Activated CD4-positive, alpha-beta T cell treated with anti-CD3 and anti-CD28 coated beads for 36 hours (primary cell): ENCODE results near the gene PAFAH1B2. TPM values are rescaled to one million over a fixed set of nuclear protein-coding genes. Genes with fewer than 3 reads are reported as not detected.
A peak's percentile ranks its signal among the peaks of the same experiment; 100 is the strongest.
"Not testable (repeated sequence)": the region's sequence is repeated elsewhere in the genome, so short reads cannot be mapped to it uniquely, and the experiment has no call there.

Experiments used
- ATAC-seq: fragments of 200-7000 bp; cut with Tn5 transposase; one replicate; pipeline ENCODE4 v1.10.0; 2021; ENCODE audit warnings: mild to moderate bottlenecking, moderate library complexity
- CTCF ChIA-PET: fragments of 350-600 bp; sonication (Branson Sonifier 250); formaldehyde crosslinking; loops from one replicate; lab custom pipeline; 2021; ENCODE audit warnings: antibody characterized with exemption; lab: Charles Lee
- POLR2A ChIA-PET: fragments of 350-600 bp; sonication (Branson Sonifier 250); formaldehyde crosslinking; loops from one replicate; lab custom pipeline; 2021; ENCODE audit warnings: antibody characterized with exemption, inconsistent platforms; lab: Charles Lee
- DNase-seq: peaks from one replicate; pipeline ENCODE4 v3.0.0-alpha.2; 2020
- H3K27ac Mint-ChIP-seq: one replicate; pipeline ENCODE4 v1.8.0; 2021; ENCODE audit warnings: mixed read lengths
- H3K27me3 Mint-ChIP-seq: one replicate; pipeline ENCODE4 v1.8.0; 2021; ENCODE audit warnings: mixed read lengths
- H3K36me3 Mint-ChIP-seq: one replicate; pipeline ENCODE4 v1.8.0; 2021; ENCODE audit warnings: low read depth, mixed read lengths
- H3K4me1 Mint-ChIP-seq: one replicate; pipeline ENCODE4 v1.8.0; 2021; ENCODE audit warnings: mixed read lengths
- H3K4me3 Mint-ChIP-seq: one replicate; pipeline ENCODE4 v1.8.0; 2021; ENCODE audit warnings: mild to moderate bottlenecking, moderate library complexity, mixed read lengths
- H3K9me3 Mint-ChIP-seq: one replicate; pipeline ENCODE4 v1.8.0; 2021; ENCODE audit warnings: low read depth, mixed read lengths
- intact Hi-C, 2 experiments: fragments of 100-400 bp; cut with DNase I in 1 of 2; cut with micrococcal nuclease in 1 of 2; formaldehyde crosslinking; loops; one replicate each; pipeline versions ENCODE4 v1.14.2 to v1.15.1; 2022 to 2024; cut with DNase I, micrococcal nuclease
- total RNA-seq, 2 experiments: library from RNA; stranded (reverse); gene quantifications; one replicate each; pipeline ENCODE4 v1.2.3, GENCODE V29; 2021

The PAFAH1B2 gene
- total RNA-seq, 2 experiments from 2014 or later, result 44.8 to 57.5 TPM

- Mint-ChIP-seq H3K9me3 (no peaks in the 10 kb centered on the region), H3K4me3 (no peak overlapping the region), H3K36me3 (no peaks in the 10 kb centered on the region), H3K4me1 (no peaks in the 10 kb centered on the region), H3K27me3 (no peaks in the 10 kb centered on the region), H3K27ac (no peak overlapping the region)
- ATAC-seq (no peak), DNase-seq (no peak)
- ChIA-PET POLR2A (no interaction called here), CTCF (interaction anchor here (0.7 to 1.2 kb wide), 2 partner anchors 52 to 336 kb away, joined by 3 to 5 read pairs; partner anchors contain the start of gene APOA5)
- intact Hi-C loops, result no loop called here
Measured at GRCh38 chr11:117127171-117127901, 16.8 kb upstream of the PAFAH1B2 start.

- Mint-ChIP-seq H3K36me3 (no peaks in the 10 kb centered on the region), H3K27me3 (peaks cover 3% of the 10 kb centered on the region), H3K4me3 (no peak overlapping the region), H3K27ac (no peak overlapping the region), H3K4me1 (no peaks in the 10 kb centered on the region), H3K9me3 (no peaks in the 10 kb centered on the region)
- intact Hi-C loops, result no loop called here
- ATAC-seq (no peak), DNase-seq (no peak)
- POLR2A ChIA-PET, result no interaction called here
- CTCF ChIA-PET, result interaction anchor here (1.2 kb wide), 1 partner anchor 337 kb away, joined by 3 read pairs; the partner anchor contains the start of gene APOA5
Measured at GRCh38 chr11:117128289-117128688, 15.8 kb upstream of the PAFAH1B2 start.

- DNase-seq, H3K27me3 Mint-ChIP-seq, H3K4me1 Mint-ChIP-seq, intact Hi-C loops, ATAC-seq, H3K9me3 Mint-ChIP-seq, H3K4me3 Mint-ChIP-seq, H3K36me3 Mint-ChIP-seq, H3K27ac Mint-ChIP-seq: not testable (repeated sequence)
- ChIA-PET POLR2A (interaction anchor here (0.6 kb wide), 1 partner anchor 133 kb away, joined by 3 read pairs; no protein-coding TSS in a partner anchor), CTCF (interaction anchor here (0.8 kb wide), 1 partner anchor 97 kb away, joined by 3 read pairs; no protein-coding TSS in a partner anchor)
Measured at GRCh38 chr11:117130396-117130795, 13.7 kb upstream of the PAFAH1B2 start.

GRCh38 chr11:117130879-117131278 lies 13.2 kb upstream of the PAFAH1B2 start:
- H3K4me1 Mint-ChIP-seq, result no peaks in the 10 kb centered on the region
- peaks cover 3% of the 10 kb centered on the region for H3K27me3 Mint-ChIP-seq
- intact Hi-C loops, result no loop called here
- no peak for ATAC-seq
- H3K36me3 Mint-ChIP-seq, result no peaks in the 10 kb centered on the region
- no peak for DNase-seq
- CTCF ChIA-PET, result interaction anchor here (0.8 kb wide), 1 partner anchor 96 kb away, joined by 3 read pairs; no protein-coding TSS in a partner anchor
- POLR2A ChIA-PET, result no interaction called here
- no peak overlapping the region for H3K4me3 Mint-ChIP-seq
- no peaks in the 10 kb centered on the region for H3K9me3 Mint-ChIP-seq
- no peak overlapping the region for H3K27ac Mint-ChIP-seq

- no peaks in the 10 kb centered on the region for H3K9me3 Mint-ChIP-seq
- H3K4me1 Mint-ChIP-seq, result no peaks in the 10 kb centered on the region
- ChIA-PET POLR2A (no interaction called here), CTCF (interaction anchor here (1.0 kb wide), 1 partner anchor 11 kb away, joined by 3 read pairs; no protein-coding TSS in a partner anchor)
- no peak overlapping the region for H3K27ac Mint-ChIP-seq
- DNase-seq (no peak), ATAC-seq (no peak)
- no peak overlapping the region for H3K4me3 Mint-ChIP-seq
- peaks cover 3% of the 10 kb centered on the region for H3K27me3 Mint-ChIP-seq
- intact Hi-C loops, result no loop called here
- H3K36me3 Mint-ChIP-seq, result no peaks in the 10 kb centered on the region
Measured at GRCh38 chr11:117134431-117134830, 9.7 kb upstream of the PAFAH1B2 start.

- H3K4me1 Mint-ChIP-seq, DNase-seq, H3K27ac Mint-ChIP-seq, ATAC-seq, CTCF ChIA-PET, H3K36me3 Mint-ChIP-seq, H3K27me3 Mint-ChIP-seq, H3K9me3 Mint-ChIP-seq, intact Hi-C loops, H3K4me3 Mint-ChIP-seq, POLR2A ChIA-PET: not testable (repeated sequence)
Measured at GRCh38 chr11:117134979-117135378, 9.1 kb upstream of the PAFAH1B2 start.

GRCh38 chr11:117137223-117138086 lies 6.6 kb upstream of the PAFAH1B2 start:
- H3K4me3 Mint-ChIP-seq, H3K27ac Mint-ChIP-seq, H3K4me1 Mint-ChIP-seq, H3K9me3 Mint-ChIP-seq, CTCF ChIA-PET, H3K27me3 Mint-ChIP-seq, POLR2A ChIA-PET, H3K36me3 Mint-ChIP-seq, intact Hi-C loops, ATAC-seq, DNase-seq: not testable (repeated sequence)

- Mint-ChIP-seq H3K9me3 (no peaks in the 10 kb centered on the region), H3K27ac (peak overlapping the region; percentile 93), H3K4me3 (peak overlapping the region; percentile 99), H3K36me3 (peaks cover 28% of the 10 kb centered on the region), H3K4me1 (peaks cover 40% of the 10 kb centered on the region), H3K27me3 (peaks cover 3% of the 10 kb centered on the region)
- CTCF ChIA-PET, result interaction anchor here (0.7 to 4.0 kb wide), 4 partner anchors 36 to 411 kb away, joined by 3 to 35 read pairs (median 8); partner anchors contain the start of genes APOA5 and SIDT2
- DNase-seq (peak; percentile 56), ATAC-seq (peak; percentile 56)
- POLR2A ChIA-PET, result interaction anchor here (1.3 to 1.6 kb wide), 3 partner anchors 87 to 289 kb away, joined by 4 to 5 read pairs (median 5); partner anchors contain the start of gene PCSK7
- intact Hi-C loops, result loop anchor here (1.0 to 5.0 kb wide), 4 partner anchors 35 to 371 kb away; partner anchors contain the start of genes BUD13 (in 1 of the 2), CEP164 (in 1 of the 2), PCSK7 (in 1 of the 2) and RNF214 (in 1 of the 2)
Measured at GRCh38 chr11:117143390-117143789, 697 bp upstream of the PAFAH1B2 start.

- intact Hi-C loops, result loop anchor here (1.0 to 5.0 kb wide), 8 partner anchors 34 to 372 kb away; partner anchors contain the start of genes PCSK7 (in 2 of the 2), RNF214 (in 2 of the 2), BUD13 (in 1 of the 2) and CEP164 (in 1 of the 2)
- H3K27me3 Mint-ChIP-seq, result peaks cover 3% of the 10 kb centered on the region
- CTCF ChIA-PET, result interaction anchor here (0.6 to 4.0 kb wide), 11 partner anchors 11 to 309 kb away, joined by 3 to 35 read pairs (median 4); partner anchors contain the start of gene SIDT2
- POLR2A ChIA-PET, result interaction anchor here (1.3 to 1.6 kb wide), 4 partner anchors 28 to 291 kb away, joined by 4 to 5 read pairs (median 4); partner anchors contain the start of gene PCSK7
- peak overlapping the region; percentile 99 for H3K4me3 Mint-ChIP-seq
- peaks cover 42% of the 10 kb centered on the region for H3K4me1 Mint-ChIP-seq
- peak overlapping the region; percentile 94 for H3K27ac Mint-ChIP-seq
- ATAC-seq (peak; percentile 56), DNase-seq (peak; percentile 62)
- H3K9me3 Mint-ChIP-seq, result no peaks in the 10 kb centered on the region
- peaks cover 31% of the 10 kb centered on the region for H3K36me3 Mint-ChIP-seq
Measured at GRCh38 chr11:117144477-117145392, 648 bp downstream of the PAFAH1B2 start.

GRCh38 chr11:117145393-117145761 lies 1.3 kb downstream of the PAFAH1B2 start:
- no peaks in the 10 kb centered on the region for H3K27me3 Mint-ChIP-seq
- H3K9me3 Mint-ChIP-seq, result no peaks in the 10 kb centered on the region
- CTCF ChIA-PET, result interaction anchor here (0.6 to 4.0 kb wide), 11 partner anchors 12 to 310 kb away, joined by 3 to 35 read pairs (median 3); partner anchors contain the start of gene SIDT2
- peak overlapping the region; percentile 99 for H3K4me3 Mint-ChIP-seq
- DNase-seq (peak; percentile 15), ATAC-seq (no peak)
- peaks cover 34% of the 10 kb centered on the region for H3K36me3 Mint-ChIP-seq
- POLR2A ChIA-PET, result interaction anchor here (1.3 kb wide), 1 partner anchor 27 kb away, joined by 4 read pairs; no protein-coding TSS in a partner anchor
- H3K27ac Mint-ChIP-seq, result peak overlapping the region; percentile 94
- peaks cover 44% of the 10 kb centered on the region for H3K4me1 Mint-ChIP-seq
- intact Hi-C loops, result no loop called here
